Stimulated activated CD4-positive, alpha-beta T cell treated with anti-CD3 and anti-CD28 coated beads, Interleukin-2, amount 100 ng/mL, for 24 hours (primary cell): ENCODE results near the gene ANO7.

Experiments
- DNase-seq, 2 donors: peaks; one replicate each; pipeline ENCODE4 v3.0.0-alpha.2; 2020

Gene ANO7

DNA sequence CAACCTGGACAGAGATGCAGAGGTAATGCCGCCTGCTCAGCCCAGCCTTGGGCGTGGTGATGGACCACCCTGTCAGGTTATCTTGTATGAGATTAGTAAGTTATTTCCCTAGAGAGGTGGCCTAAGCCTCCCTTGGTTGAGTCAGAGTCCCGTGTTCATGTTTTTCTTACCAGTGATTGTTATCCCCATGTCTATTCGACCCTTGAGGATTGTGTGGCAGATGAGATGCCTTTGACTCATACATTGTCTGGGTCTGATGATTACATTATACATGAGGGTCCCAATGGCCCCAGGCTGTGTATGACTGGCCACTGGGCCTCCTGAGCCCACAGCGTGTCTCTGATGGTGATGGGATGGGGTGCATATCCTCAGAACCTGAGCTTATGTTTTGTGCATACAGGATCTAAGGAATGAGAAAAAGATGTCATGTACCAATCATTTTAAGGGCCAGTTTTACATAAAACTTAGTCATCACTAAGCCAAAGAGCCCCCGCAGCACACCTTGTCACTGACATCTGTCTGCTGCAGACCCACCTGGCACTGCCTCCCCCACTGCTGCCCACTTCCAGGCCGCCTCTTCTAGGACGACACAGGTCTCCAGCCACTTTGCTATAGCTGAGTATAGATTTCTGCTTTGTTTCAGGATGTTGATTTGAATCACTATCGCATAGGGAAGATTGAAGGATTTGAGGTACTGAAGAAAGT lies 30.5 kb upstream of the ANO7 start:
- no peak for DNase-seq

- no peak for DNase-seq
Observed at GRCh38 chr2:241158546-241158900, 30.0 kb upstream of the ANO7 start.

- no peak for DNase-seq
Observed at GRCh38 chr2:241159116-241159515, 29.4 kb upstream of the ANO7 start.

DNA sequence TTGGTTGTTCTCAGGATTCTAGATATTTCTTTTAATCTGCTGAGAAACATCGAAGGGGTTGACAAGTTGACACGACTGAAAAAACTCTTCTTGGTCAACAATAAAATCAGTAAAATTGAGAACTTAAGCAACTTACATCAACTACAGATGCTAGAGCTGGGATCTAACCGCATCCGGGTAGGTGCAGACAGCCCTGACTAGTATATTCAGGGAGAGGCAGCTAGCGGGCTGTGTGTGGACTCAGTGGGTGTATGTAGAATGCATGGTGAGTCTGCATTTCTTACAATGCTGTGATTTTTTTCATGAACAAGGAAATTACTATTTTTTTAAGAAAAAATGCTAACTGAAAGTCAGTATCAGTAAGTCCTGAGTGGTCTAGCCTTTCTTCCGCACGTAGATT lies 28.2 kb upstream of the ANO7 start:
- no peak for DNase-seq

- no peak for DNase-seq
Observed at GRCh38 chr2:241161646-241162281, 26.7 kb upstream of the ANO7 start.

- no peak for DNase-seq
Observed at GRCh38 chr2:241163601-241164118, 24.8 kb upstream of the ANO7 start.

GRCh38 chr2:241168366-241168765 lies 20.1 kb upstream of the ANO7 start:
- no peak for DNase-seq

- no peak for DNase-seq
Observed at GRCh38 chr2:241173557-241173956, 14.9 kb upstream of the ANO7 start.

DNA sequence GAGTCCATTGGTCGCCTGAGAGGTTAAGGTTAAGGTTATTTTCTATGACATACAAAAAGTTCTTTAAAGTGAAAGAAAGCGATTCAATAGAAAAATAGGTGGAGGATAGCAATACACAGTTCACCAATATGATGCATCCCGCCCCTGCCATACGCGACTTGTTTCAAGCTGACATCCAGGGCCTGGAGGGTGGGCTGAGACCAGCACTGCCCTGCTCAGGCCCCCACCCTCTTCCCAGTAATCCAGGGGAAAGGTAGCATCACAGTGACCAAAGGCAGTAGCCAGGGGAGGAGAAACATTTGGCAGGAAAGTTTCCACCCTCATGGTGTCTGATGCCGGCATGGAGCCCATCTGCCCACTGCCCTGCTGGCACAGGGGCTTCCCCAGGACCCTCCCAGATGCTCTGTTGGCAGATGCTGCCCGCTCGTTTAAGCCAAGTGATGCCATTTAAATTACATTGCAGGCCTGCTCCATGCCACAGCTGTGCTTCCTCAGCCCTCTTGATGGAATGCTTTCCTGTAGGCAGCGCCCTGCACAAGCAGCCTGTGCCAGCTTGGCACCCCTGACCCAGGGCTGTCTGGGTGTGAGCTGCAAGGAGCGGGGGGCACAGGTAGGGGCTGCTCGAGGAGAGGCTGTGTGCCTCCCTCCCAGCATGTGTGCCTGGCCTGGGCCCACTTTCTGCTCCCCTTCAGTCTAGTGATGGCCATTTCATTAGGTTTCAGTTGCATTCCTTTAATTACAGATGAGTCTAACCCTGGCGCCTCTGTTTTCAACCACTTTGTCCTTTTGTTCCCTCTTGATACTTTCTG lies 10.7 kb upstream of the ANO7 start:
- DNase-seq = no peak

GRCh38 chr2:241178961-241179360 lies 9.5 kb upstream of the ANO7 start:
- DNase-seq = no peak

DNA sequence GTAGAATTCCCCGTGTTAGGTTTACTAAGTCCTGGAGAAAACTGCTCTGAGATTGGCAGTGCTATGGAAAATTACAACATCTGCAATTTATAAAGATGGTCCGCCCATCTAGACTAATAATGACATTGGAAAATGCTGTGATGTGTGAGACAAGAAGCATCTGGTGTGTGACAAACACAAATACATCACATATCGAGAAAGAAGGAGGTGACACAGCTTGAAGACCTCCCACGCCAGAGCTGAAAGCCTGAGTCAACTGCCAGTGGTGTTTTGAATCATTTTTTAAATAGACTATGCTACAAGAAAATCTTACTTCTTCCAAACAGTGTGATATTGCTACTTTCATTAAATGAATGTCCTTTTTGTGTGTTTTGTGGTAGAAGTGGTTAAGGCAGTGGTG lies 8.6 kb upstream of the ANO7 start:
- DNase-seq = peak; percentile 33 to 39

- no peak for DNase-seq
Observed at GRCh38 chr2:241180495-241180894, 8.0 kb upstream of the ANO7 start.

DNA sequence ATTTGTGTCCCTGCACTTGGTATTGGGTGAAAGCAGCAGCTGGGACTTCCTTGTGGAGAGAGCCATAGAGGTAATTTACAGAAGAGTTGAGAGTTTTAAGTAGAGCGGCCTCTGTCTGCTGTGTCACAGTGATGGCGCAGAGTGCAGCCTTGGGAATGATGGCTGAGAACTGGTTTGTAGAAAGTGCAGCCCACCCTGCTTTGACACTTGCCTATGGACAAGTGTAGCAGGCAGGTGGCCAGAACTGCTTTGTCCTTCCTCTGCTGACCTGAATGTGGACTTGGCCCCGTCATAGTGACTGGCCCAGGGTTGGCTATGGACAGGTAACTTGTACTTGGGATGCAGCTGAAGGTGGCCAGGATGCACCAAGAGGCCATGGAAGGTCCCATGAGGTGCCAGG lies 6.4 kb upstream of the ANO7 start:
- DNase-seq = no peak

DNA sequence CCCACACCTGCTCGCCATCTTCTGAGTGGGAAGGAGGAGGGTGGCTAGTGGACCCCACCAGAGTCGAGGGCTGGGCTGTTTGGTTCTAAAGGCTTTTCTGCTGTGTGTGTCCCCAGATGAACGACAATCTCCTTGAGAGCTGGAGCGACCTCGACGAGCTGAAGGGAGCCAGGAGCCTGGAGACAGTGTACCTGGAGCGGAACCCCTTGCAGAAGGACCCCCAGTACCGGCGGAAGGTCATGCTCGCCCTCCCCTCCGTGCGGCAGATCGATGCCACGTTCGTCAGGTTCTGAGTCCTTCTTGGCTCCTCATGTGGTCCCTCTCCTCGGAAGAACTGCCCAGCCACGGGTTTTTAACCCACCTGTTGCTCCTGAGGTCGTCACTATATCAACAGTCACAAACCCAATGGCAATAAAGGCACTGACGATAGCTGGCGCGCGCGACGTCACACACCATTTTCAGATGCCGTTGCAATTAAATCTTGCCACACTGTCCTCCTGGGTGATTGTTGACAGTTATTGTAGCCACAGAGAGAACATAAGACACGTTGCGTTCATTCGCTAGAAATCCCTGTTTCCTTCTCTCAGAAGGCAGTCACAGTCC lies 5.8 kb upstream of the ANO7 start:
- DNase-seq = no peak

DNA sequence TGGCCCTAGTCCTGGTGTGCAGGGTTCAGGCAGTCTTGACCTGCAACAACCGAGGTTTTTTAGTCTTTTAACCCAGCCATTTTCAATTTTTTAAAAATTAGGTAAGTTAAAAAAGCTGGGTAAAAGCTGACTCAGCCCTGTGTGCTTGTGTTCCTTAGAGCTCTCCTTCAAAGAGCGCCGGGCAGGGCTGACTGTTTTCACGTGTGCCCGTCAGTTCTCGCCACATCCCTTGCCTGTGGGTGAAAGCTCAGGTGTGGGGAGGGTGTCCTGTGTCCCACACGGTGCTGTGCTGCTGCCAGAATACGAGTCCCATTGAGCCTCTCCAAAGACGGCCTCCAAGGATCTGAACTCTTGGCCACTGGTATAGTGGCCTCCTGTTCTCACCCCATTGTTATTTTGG lies 5.3 kb upstream of the ANO7 start:
- DNase-seq = no peak

DNA sequence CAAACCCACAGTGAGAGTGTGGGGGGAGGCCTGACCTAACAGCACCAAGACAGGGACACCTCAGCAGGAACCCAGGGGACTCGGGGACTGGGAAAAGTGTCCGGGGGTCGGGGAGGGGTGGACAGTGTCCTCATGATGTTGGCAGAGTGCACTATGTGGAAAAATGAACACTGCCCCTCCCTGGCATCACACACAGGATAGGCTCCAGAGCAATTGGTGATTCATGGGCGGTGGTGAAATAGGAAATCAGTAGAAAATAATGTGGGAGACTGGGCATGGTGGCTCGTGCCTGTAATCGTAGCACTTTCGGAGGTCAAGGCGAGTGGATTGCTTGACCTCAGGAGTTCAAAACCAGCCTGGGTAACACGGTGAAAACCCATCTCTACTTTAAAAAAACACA lies 3.6 kb upstream of the ANO7 start:
- DNase-seq = no peak

- no peak for DNase-seq
Observed at GRCh38 chr2:241185961-241186360, 2.5 kb upstream of the ANO7 start.

- no peak for DNase-seq
Observed at GRCh38 chr2:241187101-241187917, 1.2 kb upstream of the ANO7 start.

DNA sequence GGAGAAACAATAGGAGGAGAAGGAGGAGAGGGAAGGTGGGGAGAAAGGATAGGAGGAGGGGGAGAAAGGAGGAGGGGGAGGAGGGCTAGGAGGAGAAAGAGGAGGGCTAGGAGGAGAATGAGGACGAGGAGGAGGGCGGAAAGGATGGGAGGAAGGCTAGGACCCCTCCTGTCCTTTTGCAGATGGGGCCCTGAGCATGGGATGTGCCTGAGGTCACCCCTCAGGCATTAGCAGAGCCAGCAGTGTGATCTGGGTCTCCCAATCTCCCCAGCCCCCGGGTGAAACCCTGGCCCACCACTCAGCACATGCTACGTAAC lies 601 bp upstream of the ANO7 start:
- no peak for DNase-seq

DNA sequence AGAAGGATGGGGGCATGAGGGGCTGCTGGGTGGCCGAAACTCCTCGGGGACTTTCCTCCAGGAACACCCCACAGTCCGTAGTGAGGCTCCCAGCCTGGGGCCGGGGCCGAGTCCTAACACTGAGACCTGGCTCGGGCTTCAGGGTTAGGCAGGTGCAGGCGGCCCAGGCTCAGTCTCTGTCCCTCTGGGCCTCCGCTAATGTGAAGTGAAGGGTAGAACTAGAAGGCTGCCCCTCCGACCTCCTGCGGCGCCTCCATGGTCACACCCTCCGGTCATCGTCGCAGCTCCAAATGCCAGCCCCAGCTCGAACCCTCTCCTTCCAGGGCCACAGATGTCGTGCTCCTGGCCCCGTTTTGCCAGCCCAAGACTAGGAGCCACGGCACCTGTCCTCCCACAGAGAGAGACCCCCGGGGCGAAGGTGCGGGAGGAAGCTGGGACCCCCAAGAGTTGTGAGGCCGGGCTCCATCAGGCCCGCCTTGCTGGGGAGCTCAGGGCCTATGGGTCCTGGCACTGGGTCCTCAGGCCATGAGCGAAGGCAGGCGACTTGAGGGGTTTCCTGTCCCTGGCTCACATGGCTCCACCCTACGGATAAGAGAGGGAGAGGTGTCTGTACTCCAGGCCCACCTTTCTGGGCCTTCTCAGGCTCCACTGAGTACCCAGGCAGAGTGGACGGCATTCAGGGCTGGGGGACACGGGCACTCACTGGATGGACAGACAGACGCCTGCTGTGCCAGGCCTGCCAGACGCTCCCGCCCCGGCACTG lies 797 bp downstream of the ANO7 start:
- no peak for DNase-seq

GRCh38 chr2:241189856-241190201 lies 1.4 kb downstream of the ANO7 start:
- no peak for DNase-seq
